ENCODE data around the gene SOX12.

DNA sequence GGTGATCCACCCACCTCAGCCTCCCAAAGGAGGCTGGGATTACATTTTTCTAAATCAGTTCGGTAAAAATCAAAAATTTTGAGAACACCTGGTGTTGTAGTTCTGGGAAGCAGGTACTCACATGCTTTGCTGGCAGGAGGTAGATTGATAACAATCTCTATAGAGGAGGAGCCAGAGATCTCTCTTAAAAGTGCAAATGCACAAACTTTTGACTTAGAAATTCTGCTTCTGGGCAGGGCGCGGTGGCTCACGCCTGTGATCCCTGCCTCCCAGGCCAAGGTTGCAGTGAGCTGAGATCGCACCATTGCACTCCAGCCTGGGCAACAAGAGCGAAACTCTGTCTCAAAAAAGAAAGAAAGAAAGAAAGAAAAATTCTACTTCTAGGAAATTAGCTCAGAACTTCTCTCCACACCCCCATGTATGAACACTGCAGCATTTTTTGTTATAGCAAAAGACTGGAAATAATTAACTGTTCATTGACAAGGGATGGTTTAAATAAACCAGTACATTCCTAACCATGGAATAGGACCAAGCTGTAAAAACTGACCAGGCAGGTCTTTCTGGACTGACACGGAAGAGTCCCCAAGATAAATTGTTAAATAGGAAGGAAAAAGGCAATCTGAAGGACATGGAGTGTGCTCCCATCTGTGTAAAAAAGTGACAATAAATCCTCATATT, 40.8 kb downstream of the SOX12 start:
- TF ChIP-seq, protein P1, sequence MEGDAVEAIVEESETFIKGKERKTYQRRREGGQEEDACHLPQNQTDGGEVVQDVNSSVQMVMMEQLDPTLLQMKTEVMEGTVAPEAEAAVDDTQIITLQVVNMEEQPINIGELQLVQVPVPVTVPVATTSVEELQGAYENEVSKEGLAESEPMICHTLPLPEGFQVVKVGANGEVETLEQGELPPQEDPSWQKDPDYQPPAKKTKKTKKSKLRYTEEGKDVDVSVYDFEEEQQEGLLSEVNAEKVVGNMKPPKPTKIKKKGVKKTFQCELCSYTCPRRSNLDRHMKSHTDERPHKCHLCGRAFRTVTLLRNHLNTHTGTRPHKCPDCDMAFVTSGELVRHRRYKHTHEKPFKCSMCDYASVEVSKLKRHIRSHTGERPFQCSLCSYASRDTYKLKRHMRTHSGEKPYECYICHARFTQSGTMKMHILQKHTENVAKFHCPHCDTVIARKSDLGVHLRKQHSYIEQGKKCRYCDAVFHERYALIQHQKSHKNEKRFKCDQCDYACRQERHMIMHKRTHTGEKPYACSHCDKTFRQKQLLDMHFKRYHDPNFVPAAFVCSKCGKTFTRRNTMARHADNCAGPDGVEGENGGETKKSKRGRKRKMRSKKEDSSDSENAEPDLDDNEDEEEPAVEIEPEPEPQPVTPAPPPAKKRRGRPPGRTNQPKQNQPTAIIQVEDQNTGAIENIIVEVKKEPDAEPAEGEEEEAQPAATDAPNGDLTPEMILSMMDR (IDR thresholded peaks at IDR 0.05; ENCODE audit: insufficient read depth, low read length, poor library complexity, severe bottlenecking) = no peak
- no peak for TF ChIP-seq EZH2phosphoT487 (conservative IDR thresholded peaks at IDR 0.05; ENCODE audit: low read length)
